ENCODE results near the gene TEX12.
"Not testable (repeated sequence)": the region's sequence is repeated elsewhere in the genome, so short reads cannot be mapped to it uniquely, and the experiment has no call there.

TEX12 gene

DNA sequence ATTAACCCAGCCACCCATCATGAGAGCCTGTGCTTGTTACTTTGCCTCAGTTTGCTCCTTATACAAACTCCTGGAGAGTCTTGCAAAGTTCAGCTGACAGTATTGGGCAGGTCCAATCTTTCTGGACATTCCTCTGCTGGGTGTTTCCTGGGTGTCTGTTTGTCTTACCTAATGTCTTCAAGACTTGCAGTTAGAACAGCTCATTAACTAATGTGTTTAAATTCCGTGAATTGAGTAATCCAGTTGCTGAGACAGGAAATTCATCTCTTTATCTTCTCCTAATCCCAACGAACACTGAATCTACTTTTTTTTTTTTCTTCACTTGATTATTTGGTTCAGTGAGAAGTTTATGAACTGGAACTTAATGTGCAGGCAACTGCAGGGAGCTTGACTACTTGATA is 28.8 kb downstream of the TEX12 start:
- TF ChIP-seq, protein P1, sequence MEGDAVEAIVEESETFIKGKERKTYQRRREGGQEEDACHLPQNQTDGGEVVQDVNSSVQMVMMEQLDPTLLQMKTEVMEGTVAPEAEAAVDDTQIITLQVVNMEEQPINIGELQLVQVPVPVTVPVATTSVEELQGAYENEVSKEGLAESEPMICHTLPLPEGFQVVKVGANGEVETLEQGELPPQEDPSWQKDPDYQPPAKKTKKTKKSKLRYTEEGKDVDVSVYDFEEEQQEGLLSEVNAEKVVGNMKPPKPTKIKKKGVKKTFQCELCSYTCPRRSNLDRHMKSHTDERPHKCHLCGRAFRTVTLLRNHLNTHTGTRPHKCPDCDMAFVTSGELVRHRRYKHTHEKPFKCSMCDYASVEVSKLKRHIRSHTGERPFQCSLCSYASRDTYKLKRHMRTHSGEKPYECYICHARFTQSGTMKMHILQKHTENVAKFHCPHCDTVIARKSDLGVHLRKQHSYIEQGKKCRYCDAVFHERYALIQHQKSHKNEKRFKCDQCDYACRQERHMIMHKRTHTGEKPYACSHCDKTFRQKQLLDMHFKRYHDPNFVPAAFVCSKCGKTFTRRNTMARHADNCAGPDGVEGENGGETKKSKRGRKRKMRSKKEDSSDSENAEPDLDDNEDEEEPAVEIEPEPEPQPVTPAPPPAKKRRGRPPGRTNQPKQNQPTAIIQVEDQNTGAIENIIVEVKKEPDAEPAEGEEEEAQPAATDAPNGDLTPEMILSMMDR (conservative IDR thresholded peaks at IDR 0.05; ENCODE audit: low read depth, low read length): no peak
- no peak overlapping the region for H3K4me3 ChIP-seq (ENCODE audit: low read length)
- DNase-seq (ENCODE audit: low read depth): no peak

DNA sequence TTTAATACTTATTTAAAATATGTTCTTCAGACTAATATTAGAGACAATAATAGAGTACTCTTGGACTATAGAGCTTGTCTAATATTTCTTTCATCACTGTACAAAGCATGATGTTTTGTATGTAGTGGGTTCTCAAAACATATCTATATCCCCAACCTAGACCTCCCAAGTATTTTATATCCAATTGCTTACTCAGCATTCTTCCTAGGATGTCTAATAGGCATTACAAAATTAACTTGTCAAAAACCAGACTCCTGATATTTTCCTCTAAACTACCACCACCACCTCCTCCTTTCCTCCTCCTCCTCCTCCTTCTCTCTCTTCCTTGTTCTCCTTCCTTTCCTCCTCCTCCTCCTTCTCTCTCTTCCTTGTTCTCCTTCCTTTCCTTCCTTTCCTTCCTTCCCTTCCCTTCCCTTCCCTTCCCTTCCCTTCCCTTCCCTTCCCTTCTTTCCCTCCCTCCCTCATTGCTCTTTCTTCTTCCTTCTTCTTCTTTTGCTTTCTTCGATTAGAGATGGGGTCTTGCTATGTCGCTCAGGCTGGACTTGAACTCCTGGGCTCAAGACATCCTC is 29.4 kb downstream of the TEX12 start:
- DNase-seq (ENCODE audit: low read depth): no peak
- TF ChIP-seq, protein P1 (conservative IDR thresholded peaks at IDR 0.05; ENCODE audit: low read depth, low read length): no peak
- no peak overlapping the region for H3K4me3 ChIP-seq (ENCODE audit: low read length)

DNA sequence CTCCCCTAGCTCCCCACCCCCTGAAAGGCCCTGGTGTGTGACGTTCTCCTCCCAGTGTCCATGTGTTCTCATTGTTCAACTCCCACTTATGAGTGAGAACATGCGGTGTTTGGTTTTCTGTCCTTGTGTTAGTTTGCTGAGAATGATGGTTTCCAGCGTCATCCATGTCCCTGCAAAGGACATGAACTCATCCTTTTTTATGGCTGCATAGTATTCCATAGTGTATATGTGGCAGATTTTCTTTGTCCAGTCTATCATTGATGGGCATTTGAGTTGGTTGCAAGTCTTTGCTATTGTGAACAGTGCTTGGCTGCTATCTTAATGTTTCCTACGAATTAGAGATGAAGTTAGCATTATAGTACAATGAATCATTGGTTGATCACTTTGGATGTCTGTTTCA is 31.9 kb downstream of the TEX12 start:
- DNase-seq (ENCODE audit: low read depth); H3K4me3 ChIP-seq (ENCODE audit: low read length): not testable (repeated sequence)

DNA sequence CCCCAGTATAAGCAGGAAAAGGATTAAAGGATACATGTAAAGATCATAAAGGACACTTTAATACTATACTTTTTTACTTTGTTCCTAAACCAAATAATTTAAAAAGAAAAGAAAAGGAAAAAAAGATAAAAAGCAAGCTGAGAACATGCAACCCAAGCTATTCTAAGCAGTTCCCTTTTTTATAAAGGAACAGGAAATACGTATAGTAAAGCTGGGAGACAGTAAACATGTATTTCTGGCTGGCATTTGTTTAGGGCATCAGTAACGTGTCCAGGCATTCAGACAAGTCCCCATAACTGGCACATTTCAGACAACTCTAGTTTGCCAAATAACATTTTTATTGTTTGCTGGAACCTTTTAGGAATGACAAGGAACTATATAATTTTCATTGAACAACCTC is 33.1 kb downstream of the TEX12 start:
- TF ChIP-seq, protein P1 (conservative IDR thresholded peaks at IDR 0.05; ENCODE audit: low read depth, low read length): no peak

DNA sequence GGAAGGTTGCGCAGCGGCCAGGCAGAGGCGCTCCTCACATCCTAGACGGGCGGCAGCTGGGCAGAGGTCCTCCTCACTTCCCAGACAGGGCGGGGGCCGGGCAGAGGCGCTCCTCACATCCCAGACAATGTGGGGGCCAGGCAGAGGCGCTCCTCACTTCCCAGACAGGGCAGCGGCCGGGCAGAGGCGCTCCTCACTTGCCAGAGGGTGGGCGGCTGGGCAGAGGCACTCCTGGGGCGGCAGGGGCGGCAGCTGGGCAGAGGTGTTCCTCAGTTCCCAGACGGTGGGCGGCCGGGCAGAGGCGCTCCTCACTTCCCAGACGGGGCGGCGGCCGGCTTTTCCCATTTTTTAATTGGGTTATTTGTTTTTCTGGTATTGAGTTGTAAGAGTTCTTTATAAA is 38.9 kb downstream of the TEX12 start:
- H3K4me3 ChIP-seq (ENCODE audit: low read length): no peak overlapping the region
- TF ChIP-seq, protein P1 (conservative IDR thresholded peaks at IDR 0.05; ENCODE audit: low read depth, low read length): no peak
- no peak for DNase-seq (ENCODE audit: low read depth)

More for the DNA sequence above, 33.1 kb downstream of the TEX12 start:
- no peak overlapping the region for H3K4me3 ChIP-seq (ENCODE audit: low read length)
- no peak for DNase-seq (ENCODE audit: low read depth)

DNA sequence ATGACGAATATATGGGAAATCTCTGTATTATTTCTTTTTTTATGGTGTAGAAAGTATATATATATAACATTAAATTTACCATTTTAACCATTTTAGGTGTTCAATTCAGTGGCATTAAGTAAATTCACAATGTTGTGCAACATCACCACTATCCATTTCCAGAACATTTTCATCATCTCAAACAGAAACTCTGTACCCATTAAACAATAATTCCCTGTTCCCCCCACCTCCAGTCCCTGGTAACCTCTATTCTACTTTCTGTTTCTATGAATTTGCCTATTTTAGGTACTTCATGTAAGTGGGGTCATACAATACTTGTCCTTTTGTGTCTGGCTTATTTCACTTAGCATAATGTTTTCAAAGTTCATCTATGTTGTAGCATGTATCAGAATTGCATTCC is 43.7 kb downstream of the TEX12 start:
- TF ChIP-seq, protein P1 (conservative IDR thresholded peaks at IDR 0.05; ENCODE audit: low read depth, low read length): no peak
- DNase-seq (ENCODE audit: low read depth): no peak
- H3K4me3 ChIP-seq (ENCODE audit: low read length): no peak overlapping the region

DNA sequence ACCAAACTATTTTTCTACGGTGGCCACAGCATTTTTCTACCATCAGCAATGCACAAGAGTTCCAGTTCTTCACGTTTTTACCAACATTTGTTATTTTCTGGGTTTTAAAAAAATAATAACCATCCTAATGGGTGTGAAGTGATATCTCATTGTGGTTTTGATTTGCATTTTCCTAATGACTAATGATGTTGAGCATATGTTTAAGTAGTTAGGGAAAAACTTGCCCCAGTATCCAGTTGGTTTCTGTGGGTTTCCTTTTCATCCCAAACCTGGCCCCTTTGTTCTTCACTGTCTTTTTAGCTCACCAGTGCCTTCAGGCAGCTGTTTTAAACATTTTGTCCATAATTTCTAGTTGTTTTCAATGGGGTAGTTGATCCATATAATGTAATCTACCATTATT is 44.4 kb downstream of the TEX12 start:
- DNase-seq (ENCODE audit: low read depth): no peak
- TF ChIP-seq, protein P1 (conservative IDR thresholded peaks at IDR 0.05; ENCODE audit: low read depth, low read length): no peak
- H3K4me3 ChIP-seq (ENCODE audit: low read length): no peak overlapping the region

DNA sequence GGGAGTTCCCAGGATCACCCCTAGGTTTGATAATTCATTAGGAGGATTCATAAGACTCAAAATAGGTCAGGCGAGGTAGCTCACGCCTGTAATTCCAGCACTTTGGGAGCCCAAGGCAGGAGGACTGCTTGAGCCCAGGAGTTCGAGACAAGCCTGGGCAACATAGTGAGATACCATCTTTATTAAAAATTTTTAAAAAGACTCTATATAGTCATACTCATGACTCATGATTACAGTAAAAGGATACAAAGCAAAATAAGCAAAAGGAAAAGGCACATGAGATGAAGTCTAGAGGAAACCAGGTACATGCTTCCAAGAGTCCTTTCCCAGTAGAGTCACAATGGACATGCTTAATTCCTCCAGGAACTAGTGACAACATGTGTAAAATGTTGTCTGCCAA is 45.1 kb downstream of the TEX12 start:
- no peak for DNase-seq (ENCODE audit: low read depth)
- H3K4me3 ChIP-seq (ENCODE audit: low read length): no peak overlapping the region
- TF ChIP-seq, protein P1 (conservative IDR thresholded peaks at IDR 0.05; ENCODE audit: low read depth, low read length): no peak
